Activated CD8-positive, alpha-beta T cell treated with anti-CD3 and anti-CD28 coated beads for 36 hours (primary cell): ENCODE results near the gene SYNPO. TPM values are rescaled to one million over a fixed set of nuclear protein-coding genes. Genes with fewer than 3 reads are reported as not detected.

Source experiments
- ATAC-seq: fragments of 200-7000 bp; cut with Tn5 transposase; one replicate; pipeline ENCODE4 v1.10.0; 2021; ENCODE audit warnings: mild to moderate bottlenecking, moderate library complexity
- CTCF ChIA-PET: fragments of 350-600 bp; sonication (Branson Sonifier 250); formaldehyde crosslinking; loops from one replicate; lab custom pipeline; 2021; ENCODE audit warnings: antibody characterized with exemption; lab: Charles Lee
- POLR2A ChIA-PET: fragments of 350-600 bp; sonication (Branson Sonifier 250); formaldehyde crosslinking; loops from one replicate; lab custom pipeline; 2021; ENCODE audit warnings: antibody characterized with exemption; lab: Charles Lee
- DNase-seq: peaks from one replicate; pipeline ENCODE4 v3.0.0-alpha.2; 2020
- H3K27ac Mint-ChIP-seq: one replicate; pipeline ENCODE4 v1.8.0; 2021; ENCODE audit warnings: mild to moderate bottlenecking, mixed read lengths
- H3K27me3 Mint-ChIP-seq: one replicate; pipeline ENCODE4 v1.8.0; 2021; ENCODE audit warnings: mixed read lengths
- H3K36me3 Mint-ChIP-seq: one replicate; pipeline ENCODE4 v1.8.0; 2021; ENCODE audit warnings: low read depth, mixed read lengths
- H3K4me1 Mint-ChIP-seq: one replicate; pipeline ENCODE4 v1.8.0; 2021; ENCODE audit warnings: low read depth, mixed read lengths
- H3K4me3 Mint-ChIP-seq: one replicate; pipeline ENCODE4 v1.8.0; 2021; ENCODE audit warnings: mild to moderate bottlenecking, moderate library complexity, mixed read lengths
- H3K9me3 Mint-ChIP-seq: one replicate; pipeline ENCODE4 v1.8.0; 2021; ENCODE audit warnings: mixed read lengths
- intact Hi-C: fragments of 100-400 bp; cut with micrococcal nuclease; formaldehyde crosslinking; loops from one replicate; pipeline ENCODE4 v1.10.0; 2022
- total RNA-seq, 2 experiments: library from RNA; stranded (reverse); gene quantifications; one replicate each; pipeline ENCODE4 v1.2.3, GENCODE V29; 2021
- TF ChIP-seq, protein P1 (sequence below): fragments of 200-600 bp; IDR thresholded peaks from one replicate; pipeline ENCODE4 v1.8.0; 2022; ENCODE audit warnings: antibody characterized with exemption, mild to moderate bottlenecking

Gene SYNPO
- total RNA-seq, 2 experiments from 2014 or later = 0.18 to 0.22 TPM

- ATAC-seq = no peak
- TF ChIP-seq, protein P1, sequence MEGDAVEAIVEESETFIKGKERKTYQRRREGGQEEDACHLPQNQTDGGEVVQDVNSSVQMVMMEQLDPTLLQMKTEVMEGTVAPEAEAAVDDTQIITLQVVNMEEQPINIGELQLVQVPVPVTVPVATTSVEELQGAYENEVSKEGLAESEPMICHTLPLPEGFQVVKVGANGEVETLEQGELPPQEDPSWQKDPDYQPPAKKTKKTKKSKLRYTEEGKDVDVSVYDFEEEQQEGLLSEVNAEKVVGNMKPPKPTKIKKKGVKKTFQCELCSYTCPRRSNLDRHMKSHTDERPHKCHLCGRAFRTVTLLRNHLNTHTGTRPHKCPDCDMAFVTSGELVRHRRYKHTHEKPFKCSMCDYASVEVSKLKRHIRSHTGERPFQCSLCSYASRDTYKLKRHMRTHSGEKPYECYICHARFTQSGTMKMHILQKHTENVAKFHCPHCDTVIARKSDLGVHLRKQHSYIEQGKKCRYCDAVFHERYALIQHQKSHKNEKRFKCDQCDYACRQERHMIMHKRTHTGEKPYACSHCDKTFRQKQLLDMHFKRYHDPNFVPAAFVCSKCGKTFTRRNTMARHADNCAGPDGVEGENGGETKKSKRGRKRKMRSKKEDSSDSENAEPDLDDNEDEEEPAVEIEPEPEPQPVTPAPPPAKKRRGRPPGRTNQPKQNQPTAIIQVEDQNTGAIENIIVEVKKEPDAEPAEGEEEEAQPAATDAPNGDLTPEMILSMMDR = no peak
- no peaks in the 10 kb centered on the region for H3K36me3 Mint-ChIP-seq
- no peaks in the 10 kb centered on the region for H3K4me1 Mint-ChIP-seq
- ChIA-PET POLR2A (interaction anchor here (0.6 kb wide), 1 partner anchor 764 kb away, joined by 3 read pairs; no protein-coding TSS in a partner anchor), CTCF (no interaction called here)
- no peak overlapping the region for H3K27ac Mint-ChIP-seq
- intact Hi-C loops = no loop called here
- no peaks in the 10 kb centered on the region for H3K9me3 Mint-ChIP-seq
- no peak overlapping the region for H3K4me3 Mint-ChIP-seq
- H3K27me3 Mint-ChIP-seq = peaks cover 11% of the 10 kb centered on the region
- DNase-seq = no peak
Measured at GRCh38 chr5:150631326-150631701, 9.1 kb upstream of the SYNPO start.

DNA sequence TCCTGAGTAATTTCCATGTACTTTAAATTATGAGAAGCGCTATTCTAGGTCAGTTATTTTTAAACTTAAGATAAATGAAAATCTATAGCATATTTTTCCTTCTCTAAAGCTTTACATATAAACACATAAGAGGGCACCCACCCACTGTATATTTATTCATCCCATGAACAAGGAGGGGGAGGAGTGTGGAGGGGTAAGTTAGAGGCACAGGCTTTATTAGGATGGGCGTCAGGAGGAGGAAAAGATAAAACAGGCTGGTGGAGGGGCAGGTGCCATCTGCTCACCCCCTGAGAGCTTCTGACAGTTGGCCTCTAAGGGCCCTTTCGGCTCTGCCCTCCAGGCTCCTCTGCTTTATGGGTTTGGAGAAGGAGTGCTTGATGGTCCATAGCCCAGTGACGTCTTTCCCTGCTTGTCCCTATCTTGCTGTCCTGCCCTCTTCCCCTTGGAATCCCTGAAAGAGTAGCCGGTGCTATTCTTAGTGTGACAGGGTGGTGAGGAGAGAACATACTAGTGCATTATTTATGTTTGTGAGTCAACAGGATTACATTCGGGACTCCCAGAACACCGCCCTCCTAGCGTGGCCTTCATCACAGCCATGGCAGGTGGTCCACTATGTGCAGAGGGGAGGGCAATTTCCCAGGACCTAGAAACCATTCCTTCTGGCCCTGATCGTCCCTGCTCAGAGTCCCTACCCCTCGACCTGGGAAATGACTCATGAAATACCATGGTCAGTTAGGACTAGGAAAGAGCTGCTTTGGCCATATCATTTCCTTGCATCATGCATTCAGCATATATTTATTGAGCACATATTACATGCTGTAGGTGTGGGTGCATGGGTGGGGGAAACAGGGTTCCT, 7.9 kb upstream of the SYNPO start:
- CTCF ChIA-PET = no interaction called here
- POLR2A ChIA-PET = interaction anchor here (0.6 kb wide), 1 partner anchor 140 kb away, joined by 3 read pairs; no protein-coding TSS in a partner anchor
- Mint-ChIP-seq H3K4me3 (no peak overlapping the region), H3K27me3 (peaks cover 9% of the 10 kb centered on the region), H3K4me1 (no peaks in the 10 kb centered on the region), H3K9me3 (no peaks in the 10 kb centered on the region), H3K36me3 (no peaks in the 10 kb centered on the region), H3K27ac (no peak overlapping the region)
- ATAC-seq (no peak), DNase-seq (no peak)
- TF ChIP-seq, protein P1 = no peak
- intact Hi-C loops = no loop called here

DNA sequence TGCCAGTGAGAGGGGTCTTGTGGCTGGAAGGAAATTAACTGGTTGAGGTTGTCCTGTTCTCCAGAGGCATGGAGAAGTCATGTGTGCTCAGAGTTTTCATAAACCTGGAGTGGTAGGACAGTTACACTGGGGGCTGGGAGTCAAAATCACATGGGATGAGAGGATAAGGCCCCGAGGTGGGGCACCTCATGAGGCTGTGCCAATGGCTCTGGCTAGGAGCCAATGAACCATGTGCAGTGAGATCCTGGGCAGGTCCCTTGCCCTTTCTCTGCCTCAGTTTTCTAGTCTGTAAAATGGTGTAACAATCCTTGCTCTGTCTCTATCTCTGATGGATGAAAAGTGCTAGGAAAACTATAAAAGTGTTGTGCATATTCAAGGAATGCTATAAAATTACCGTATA, 7.0 kb upstream of the SYNPO start:
- Mint-ChIP-seq H3K27ac (no peak overlapping the region), H3K9me3 (no peaks in the 10 kb centered on the region), H3K4me1 (no peaks in the 10 kb centered on the region), H3K36me3 (no peaks in the 10 kb centered on the region), H3K4me3 (no peak overlapping the region), H3K27me3 (peaks cover 10% of the 10 kb centered on the region)
- intact Hi-C loops = no loop called here
- ATAC-seq (no peak), DNase-seq (no peak)
- CTCF ChIA-PET = no interaction called here
- POLR2A ChIA-PET = interaction anchor here (0.5 to 0.6 kb wide), 2 partner anchors 141 to 681 kb away, joined by 3 read pairs; no protein-coding TSS in a partner anchor
- TF ChIP-seq, protein P1 = no peak

DNA sequence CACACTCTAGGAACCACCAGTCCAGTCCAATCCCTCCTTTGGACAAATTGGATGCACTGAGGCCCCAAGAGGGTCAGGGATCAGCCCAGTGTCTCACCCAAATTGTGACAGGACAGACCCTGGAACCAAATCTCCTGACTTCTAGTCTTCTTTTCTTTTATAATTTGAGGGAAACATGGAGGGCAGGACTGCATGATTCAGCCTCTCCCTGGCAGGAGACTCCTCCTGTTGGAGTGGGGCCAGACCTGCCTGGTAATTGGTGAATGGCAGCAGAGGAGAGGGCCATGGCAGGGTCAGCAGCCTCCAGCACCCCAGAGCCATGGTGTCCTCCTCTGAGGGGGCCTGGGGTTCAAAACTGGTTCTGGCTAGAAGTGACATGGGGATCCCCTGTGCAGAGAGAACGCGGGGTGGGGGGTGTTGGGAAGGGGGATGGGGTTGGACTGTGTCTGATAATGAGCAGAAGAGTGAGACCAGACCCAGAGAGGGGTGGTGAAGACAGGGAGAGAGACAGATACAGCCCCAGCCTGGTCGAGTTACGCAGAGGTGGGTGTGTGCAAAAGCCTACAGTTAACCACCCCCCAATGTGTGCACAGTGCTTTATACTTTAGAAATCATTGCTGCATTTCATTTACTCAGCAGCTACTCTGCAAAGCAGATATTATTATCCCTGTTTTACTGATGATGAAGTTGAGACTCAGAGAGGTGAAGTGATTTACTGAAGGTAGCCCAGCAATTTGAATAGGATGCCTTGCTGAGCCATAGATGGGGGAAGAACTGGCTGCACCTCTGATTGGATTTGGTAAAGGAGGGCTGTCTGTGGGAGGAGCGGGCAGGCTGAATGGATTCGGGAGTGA, 3.8 kb upstream of the SYNPO start:
- Mint-ChIP-seq H3K9me3 (no peaks in the 10 kb centered on the region), H3K4me1 (no peaks in the 10 kb centered on the region), H3K36me3 (no peaks in the 10 kb centered on the region), H3K27me3 (peaks cover 13% of the 10 kb centered on the region), H3K27ac (no peak overlapping the region), H3K4me3 (no peak overlapping the region)
- no peak for ATAC-seq
- POLR2A ChIA-PET = no interaction called here
- TF ChIP-seq, protein P1 = no peak
- no peak for DNase-seq
- intact Hi-C loops = no loop called here
- CTCF ChIA-PET = no interaction called here
